Transverse colon (tissue), 4 donors: ENCODE data around the gene SIRT5. TPM values are rescaled to one million over a fixed set of nuclear protein-coding genes. Genes with fewer than 3 reads are reported as not detected.

Experiments
- DNase-seq: peaks from one replicate; pipeline ENCODE4 v3.0.0-alpha.2; 2019
- H3K27ac ChIP-seq, 4 donors: fragments of 200-600 bp; sonication (generic); 2 replicates each; pipeline ENCODE4 v1.5.1; 2016 to 2018; ENCODE audit warnings: inconsistent platforms in 4 of 4
- H3K27me3 ChIP-seq: fragments of 200-600 bp; sonication (generic); 2 replicates; pipeline ENCODE4 v1.5.1; 2017; ENCODE audit warnings: inconsistent platforms
- H3K36me3 ChIP-seq, 4 donors: fragments of 200-600 bp; sonication (generic); 2 replicates each; pipeline ENCODE4 v1.5.1; 2017 to 2019; ENCODE audit warnings: inconsistent platforms in 4 of 4
- H3K4me1 ChIP-seq, 4 donors: fragments of 200-600 bp; sonication (generic); 2 replicates each; pipeline ENCODE4 v1.5.1; 2017 to 2020; ENCODE audit warnings: inconsistent platforms in 4 of 4
- H3K4me3 ChIP-seq, 4 donors: fragments of 200-600 bp; sonication (generic); 1 replicate in 1 of 4; 2 replicates in 3 of 4; pipeline versions ENCODE4 v1.5.1 to v1.6.1; 2017 to 2019; ENCODE audit warnings: inconsistent platforms in 4 of 4
- H3K9me3 ChIP-seq, 2 donors: fragments of 200-600 bp; sonication (generic); 2 replicates each; pipeline ENCODE4 v1.5.1; 2017 to 2019; ENCODE audit warnings: inconsistent platforms in 2 of 2
- CTCF ChIP-seq, 5 experiments: fragments of 200-600 bp in 3 of 5; fragments of 450-650 bp in 2 of 5; sonication (generic) in 3 of 5; IDR thresholded peaks; 1 replicate in 2 of 5; 2 replicates in 3 of 5; pipeline ENCODE4 v1.5.1; 2016 to 2017; ENCODE audit warnings: antibody characterized with exemption in 5 of 5, inconsistent platforms in 3 of 5, mild to moderate bottlenecking in 2 of 5, moderate library complexity in 1 of 5
- EP300 ChIP-seq: sonication (generic); formaldehyde crosslinking; IDR thresholded peaks from one replicate; pipeline ENCODE4 v1.6.1; 2017; ENCODE audit warnings: antibody characterized with exemption, low read depth
- POLR2A ChIP-seq: fragments of 450-650 bp; IDR thresholded peaks from one replicate; pipeline ENCODE4 v1.6.1; 2016; ENCODE audit warnings: antibody characterized with exemption, mild to moderate bottlenecking, moderate library complexity
- POLR2AphosphoS5 ChIP-seq, 3 donors: sonication (generic); formaldehyde crosslinking; IDR thresholded peaks; one replicate each; pipeline ENCODE4 v1.6.1; 2016; ENCODE audit warnings: antibody characterized with exemption in 3 of 3
- WGBS, 2 donors: methylation state at CpG; one replicate each; pipeline ENCODE4 v1.1.5; 2018; ENCODE audit warnings: low coverage in 1 of 2; 5-methylcytosine and 5-hydroxymethylcytosine counted together
- in situ Hi-C, 4 donors: fragments of 200-750 bp; cut with MboI; loops; one replicate each; pipeline versions ENCODE4 v1.15.0 to v1.15.1; 2017; ENCODE audit warnings: low sequenced_read_pairs in 3 of 4, low pct_ligation_motif_present in 1 of 4, low pct_unique_long_range_greater_than_20kb in 1 of 4
- intact Hi-C: fragments of 100-400 bp; cut with DNase I; formaldehyde crosslinking; loops from one replicate; pipeline ENCODE4 v1.15.1; 2023; ENCODE audit warnings: low total_unique reads
- total RNA-seq, 4 donors: library from RNA; depleted of rRNA; stranded (reverse); fragments of >200 nt; gene quantifications; one replicate each; pipeline ENCODE4 v1.1.0, GENCODE V29; 2016

Gene SIRT5
- total RNA-seq, 4 donors from 2014 or later = 10.1 to 21.0 (median 13.9) TPM

GRCh38 chr6:13526727-13527670 lies 47.4 kb upstream of the SIRT5 start:
- Histone ChIP-seq H3K27ac (peak overlapping the region; percentile 53 to 80 (median 66)), H3K4me3 (no peak overlapping the region), H3K9me3 (no peaks in the 10 kb centered on the region), H3K27me3 (no peaks in the 10 kb centered on the region), H3K4me1 (peaks cover 6 to 57% (median 38%) of the 10 kb centered on the region in 4 donors), H3K36me3 (no peaks in the 10 kb centered on the region)
- in situ Hi-C loops (loop anchor here in 2 of 4 donors (25.0 kb wide), 2 partner anchors 190 to 590 kb away; partner anchors contain the start of gene TBC1D7 (in 1 of the 2)), intact Hi-C loops (no loop called here)
- peak; percentile 57 for DNase-seq
- 47 to 50% methylated on average over 6 to 17 of the region's 17 CpGs for WGBS, 2 donors
- TF ChIP-seq EP300 = no peak
- TF ChIP-seq CTCF (IDR thresholded peaks at IDR 0.05) = no peak
- TF ChIP-seq POLR2A = no peak
- TF ChIP-seq POLR2AphosphoS5 (IDR thresholded peaks at IDR 0.05) = peak in 1 of 3 donors; percentile 41

DNA sequence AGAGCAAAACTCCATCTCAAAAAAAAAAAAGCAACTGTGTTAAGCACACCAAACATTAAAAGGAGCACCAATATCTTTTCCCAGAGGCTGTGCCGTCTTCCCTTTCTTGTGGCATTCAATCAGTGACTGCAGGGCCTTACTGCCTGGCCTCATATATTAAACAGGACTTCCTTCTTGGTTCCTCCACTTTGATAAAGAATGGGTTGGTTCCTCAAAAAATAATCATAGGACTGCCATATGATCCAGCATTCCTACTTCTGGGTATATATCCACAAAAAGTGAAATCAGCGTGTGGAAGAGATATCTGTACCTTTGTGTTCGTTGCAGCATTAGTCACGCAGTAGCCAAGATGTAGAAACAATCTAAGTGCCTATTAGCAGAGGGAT lies 46.7 kb upstream of the SIRT5 start:
- Histone ChIP-seq H3K36me3 (no peaks in the 10 kb centered on the region), H3K4me1 (peaks cover 6 to 60% (median 38%) of the 10 kb centered on the region in 4 donors), H3K27me3 (no peaks in the 10 kb centered on the region), H3K9me3 (no peaks in the 10 kb centered on the region), H3K27ac (peak overlapping the region; percentile 44 to 80 (median 64)), H3K4me3 (no peak overlapping the region)
- 82 to 94% methylated on average over 4 of the region's 4 CpGs for WGBS, 2 donors
- in situ Hi-C loops (loop anchor here in 2 of 4 donors (25.0 kb wide), 2 partner anchors 190 to 590 kb away; partner anchors contain the start of gene TBC1D7 (in 1 of the 2)), intact Hi-C loops (no loop called here)
- DNase-seq = no peak
- no peak for TF ChIP-seq POLR2AphosphoS5 (IDR thresholded peaks at IDR 0.05)
- no peak for TF ChIP-seq POLR2A

DNA sequence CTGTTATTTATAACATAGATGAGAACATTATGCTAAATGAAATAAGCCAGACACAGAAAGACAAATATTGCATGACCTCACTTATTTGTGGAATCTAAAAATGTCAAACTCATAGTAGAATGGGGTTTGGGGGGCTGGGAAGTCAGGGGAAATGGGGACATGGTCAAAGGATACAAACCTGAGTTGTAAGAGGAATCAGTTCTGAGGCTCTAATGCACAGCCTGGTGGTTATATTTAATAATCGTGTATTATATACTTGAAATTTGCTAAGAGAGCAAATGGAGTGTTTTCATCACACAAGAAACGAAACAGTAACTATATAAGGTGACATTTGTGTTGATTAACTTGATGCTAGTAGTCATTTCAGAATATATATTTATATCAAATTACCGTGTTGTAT lies 46.2 kb upstream of the SIRT5 start:
- H3K27ac ChIP-seq = no peak overlapping the region
- peaks cover 6 to 60% (median 38%) of the 10 kb centered on the region in 4 donors for H3K4me1 ChIP-seq
- H3K27me3 ChIP-seq = no peaks in the 10 kb centered on the region
- no peak for DNase-seq
- in situ Hi-C loops = loop anchor here in 2 of 4 donors (25.0 kb wide), 2 partner anchors 191 to 591 kb away; partner anchors contain the start of gene TBC1D7 (in 1 of the 2)
- 60 to 64% methylated on average over 3 of the region's 3 CpGs for WGBS, 2 donors
- H3K36me3 ChIP-seq = no peaks in the 10 kb centered on the region
- no peak for TF ChIP-seq POLR2AphosphoS5 (IDR thresholded peaks at IDR 0.05)
- TF ChIP-seq CTCF (IDR thresholded peaks at IDR 0.05) = no peak
- no peak for TF ChIP-seq POLR2A
- TF ChIP-seq EP300 = no peak
- H3K9me3 ChIP-seq = no peaks in the 10 kb centered on the region
- intact Hi-C loops = no loop called here
- no peak overlapping the region for H3K4me3 ChIP-seq

GRCh38 chr6:13528777-13529343 lies 45.5 kb upstream of the SIRT5 start:
- WGBS, 2 donors = 52 to 53% methylated on average over 5 to 8 of the region's 8 CpGs
- H3K4me3 ChIP-seq = no peak overlapping the region
- peak; percentile 37 for DNase-seq
- peaks cover 6 to 58% (median 36%) of the 10 kb centered on the region in 4 donors for H3K4me1 ChIP-seq
- intact Hi-C loops = no loop called here
- no peaks in the 10 kb centered on the region for H3K36me3 ChIP-seq
- H3K27me3 ChIP-seq = no peaks in the 10 kb centered on the region
- TF ChIP-seq CTCF (IDR thresholded peaks at IDR 0.05) (no peak), POLR2A (no peak), POLR2AphosphoS5 (IDR thresholded peaks at IDR 0.05) (no peak), EP300 (no peak)
- no peaks in the 10 kb centered on the region for H3K9me3 ChIP-seq
- H3K27ac ChIP-seq = peak overlapping the region in 3 of 4 donors; percentile 8 to 47 (median 32)
- in situ Hi-C loops = loop anchor here in 2 of 4 donors (25.0 kb wide), 2 partner anchors 192 to 592 kb away; partner anchors contain the start of gene TBC1D7 (in 1 of the 2)
